A549 treated with RU486 at 1 μM for 4 hours (cell line): ENCODE results near the gene NDFIP1. TPM values are rescaled to one million over a fixed set of nuclear protein-coding genes. Genes with fewer than 3 reads are reported as not detected.

Source experiments
- total RNA-seq: library from RNA; stranded (reverse); fragments of 200-300 nt; extraction: Qiagen RNA extraction; gene quantifications from 5 replicates; pipeline ENCODE4 v1.2.3, GENCODE V29; 2022; ENCODE audit warnings: low read depth

Gene NDFIP1
- 31.8 to 55.8 TPM (median 53.0 TPM) in 5 replicates for total RNA-seq

DNA sequence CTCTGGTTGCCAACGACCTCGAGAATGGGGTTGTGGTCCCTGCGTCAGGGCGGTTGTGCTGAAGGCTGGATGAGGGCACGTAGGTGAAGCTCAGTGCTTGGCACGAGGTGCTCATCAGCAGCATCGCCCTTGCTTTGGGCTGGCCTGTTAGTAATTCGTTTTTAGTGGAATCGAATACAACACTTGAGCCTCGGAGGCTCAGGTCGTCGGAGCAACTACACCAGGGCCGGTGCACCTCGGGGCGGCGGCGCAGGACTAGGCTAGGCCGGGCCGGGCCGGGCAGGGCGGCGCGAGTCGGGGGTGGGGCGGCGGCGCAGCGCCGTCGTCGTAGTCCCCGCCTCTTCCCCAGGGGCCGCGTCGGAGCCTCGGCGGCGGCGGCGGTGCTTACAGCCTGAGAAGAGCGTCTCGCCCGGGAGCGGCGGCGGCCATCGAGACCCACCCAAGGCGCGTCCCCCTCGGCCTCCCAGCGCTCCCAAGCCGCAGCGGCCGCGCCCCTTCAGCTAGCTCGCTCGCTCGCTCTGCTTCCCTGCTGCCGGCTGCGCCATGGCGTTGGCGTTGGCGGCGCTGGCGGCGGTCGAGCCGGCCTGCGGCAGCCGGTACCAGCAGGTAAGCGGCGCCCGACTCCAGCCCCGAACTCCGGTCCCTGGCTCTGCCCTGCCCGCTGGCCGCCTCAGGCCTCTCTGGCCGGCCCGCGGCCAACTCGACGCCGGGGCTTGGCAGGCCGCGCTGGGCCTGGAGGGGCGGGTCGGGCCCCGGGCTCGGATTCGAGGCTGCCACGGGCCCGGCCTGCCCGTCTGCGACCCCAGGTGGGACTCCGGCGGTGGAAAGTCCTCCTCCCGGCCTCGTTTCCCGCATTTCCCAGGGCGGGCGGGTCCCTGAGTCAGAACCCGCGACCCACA is at the start of gene NDFIP1:
Gene NDFIP1 (plus strand): TSS at position 348 of the 899 bp plus-strand sequence. CDS start 196 bp downstream, at position 544.

Other genes with a start within 250 kb of the NDFIP1 start
- gene PCDH1, start 230.4 kb upstream of the NDFIP1 start, total RNA-seq: 1.5 to 3.0 TPM (median 2.0 TPM) in 5 replicates
- 43.4 to 60.2 TPM (median 56.0 TPM) in 5 replicates for gene DELE1, start 184.9 kb upstream of the NDFIP1 start, total RNA-seq
- gene PCDH12, start 150.6 kb upstream of the NDFIP1 start, total RNA-seq: not detected in 5 replicates
- gene RNF14, start 139.7 kb upstream of the NDFIP1 start, total RNA-seq: 37.9 to 54.4 TPM (median 46.0 TPM) in 5 replicates
- gene GNPDA1, start 95.8 kb upstream of the NDFIP1 start, total RNA-seq: 67.1 to 95.6 TPM (median 69.4 TPM) in 5 replicates
- 5.4 to 8.0 TPM (median 7.1 TPM) in 5 replicates for gene SPRY4, start 216.2 kb downstream of the NDFIP1 start, total RNA-seq